AG04449 (cell line): Measurements from ENCODE around the gene UBL7.
"Not testable (repeated sequence)": the region's sequence is repeated elsewhere in the genome, so short reads cannot be mapped to it uniquely, and the experiment has no call there.

Experiments
- CTCF ChIA-PET: fragments of 350-600 bp; formaldehyde crosslinking; extraction: SDS; loops from one replicate; lab custom pipeline; 2021; ENCODE audit warnings: antibody characterized with exemption; lab: Yijun Ruan, JAX
- POLR2A ChIA-PET: fragments of 400-600, 350-600 bp; formaldehyde crosslinking; extraction: SDS; loops from one replicate; lab custom pipeline; 2020; ENCODE audit warnings: antibody characterized with exemption, inconsistent platforms; lab: Yijun Ruan, JAX
- DNase-seq: peaks from one replicate; pipeline ENCODE4 v3.0.0-alpha.2; 2010; ENCODE audit warnings: low read depth, low spot score
- H3K4me3 ChIP-seq: 2 replicates; pipeline ENCODE4 v1.5.1; 2011; ENCODE audit warnings: low read depth, mild to moderate bottlenecking, control low read depth, low read length
- TF ChIP-seq, protein P1 (sequence below): IDR thresholded peaks from one replicate; pipeline ENCODE4 v1.5.1; 2011; ENCODE audit warnings: mild to moderate bottlenecking, moderate library complexity, low read length, control low read depth, inconsistent platforms; ENCODE audit not compliant: insufficient read depth; ENCODE audit errors: missing control alignments

UBL7 gene

DNA sequence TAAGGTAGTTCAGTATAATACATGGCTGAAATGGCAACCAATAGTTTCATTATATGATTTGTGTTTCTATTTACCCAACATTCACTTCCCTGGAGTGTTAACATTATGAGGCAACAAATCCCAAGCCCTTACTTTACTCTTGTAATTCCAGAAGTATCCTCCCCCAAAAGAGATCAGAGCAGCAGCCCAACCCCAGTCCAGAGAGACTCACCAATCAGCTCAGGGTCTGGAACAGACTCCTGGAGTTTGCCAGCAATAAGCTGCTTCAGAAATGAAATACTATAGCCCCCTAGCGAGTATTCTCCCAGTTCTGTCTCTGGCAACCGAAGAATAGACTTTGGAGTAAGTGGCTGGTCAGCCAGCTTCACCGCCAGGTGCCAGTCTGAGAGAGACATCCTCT, 2.5 kb downstream of the UBL7 start:
- ChIA-PET CTCF (interaction anchor here (0.9 to 16.7 kb wide), 3 partner anchors 16 to 83 kb away, joined by 3 to 162 read pairs (median 33); no protein-coding TSS in a partner anchor), POLR2A (interaction anchor here (0.6 kb wide), 1 partner anchor 442 kb away, joined by 3 read pairs; no protein-coding TSS in a partner anchor)
- TF ChIP-seq, protein P1, sequence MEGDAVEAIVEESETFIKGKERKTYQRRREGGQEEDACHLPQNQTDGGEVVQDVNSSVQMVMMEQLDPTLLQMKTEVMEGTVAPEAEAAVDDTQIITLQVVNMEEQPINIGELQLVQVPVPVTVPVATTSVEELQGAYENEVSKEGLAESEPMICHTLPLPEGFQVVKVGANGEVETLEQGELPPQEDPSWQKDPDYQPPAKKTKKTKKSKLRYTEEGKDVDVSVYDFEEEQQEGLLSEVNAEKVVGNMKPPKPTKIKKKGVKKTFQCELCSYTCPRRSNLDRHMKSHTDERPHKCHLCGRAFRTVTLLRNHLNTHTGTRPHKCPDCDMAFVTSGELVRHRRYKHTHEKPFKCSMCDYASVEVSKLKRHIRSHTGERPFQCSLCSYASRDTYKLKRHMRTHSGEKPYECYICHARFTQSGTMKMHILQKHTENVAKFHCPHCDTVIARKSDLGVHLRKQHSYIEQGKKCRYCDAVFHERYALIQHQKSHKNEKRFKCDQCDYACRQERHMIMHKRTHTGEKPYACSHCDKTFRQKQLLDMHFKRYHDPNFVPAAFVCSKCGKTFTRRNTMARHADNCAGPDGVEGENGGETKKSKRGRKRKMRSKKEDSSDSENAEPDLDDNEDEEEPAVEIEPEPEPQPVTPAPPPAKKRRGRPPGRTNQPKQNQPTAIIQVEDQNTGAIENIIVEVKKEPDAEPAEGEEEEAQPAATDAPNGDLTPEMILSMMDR: no peak
- no peak overlapping the region for H3K4me3 ChIP-seq
- DNase-seq: no peak

DNA sequence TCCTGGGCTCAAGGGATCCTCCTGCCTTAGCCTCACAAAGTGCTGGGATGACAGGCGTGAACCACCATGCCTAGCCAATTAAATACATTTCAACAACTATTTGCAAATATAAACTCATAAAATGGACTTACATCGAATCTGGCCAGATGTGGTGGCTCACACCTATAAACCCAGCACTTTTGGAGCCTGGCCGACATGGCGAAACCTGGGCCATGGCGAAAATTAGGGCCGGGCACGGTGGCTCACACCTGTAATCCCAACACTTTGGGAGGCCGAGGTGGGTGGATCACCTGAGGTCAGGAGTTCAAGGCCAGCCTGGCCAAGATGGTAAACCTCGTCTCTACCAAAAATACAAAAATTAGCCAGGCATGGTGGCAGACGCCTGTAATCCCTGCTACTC, 3.9 kb downstream of the UBL7 start:
- POLR2A ChIA-PET, DNase-seq, H3K4me3 ChIP-seq: not testable (repeated sequence)
- CTCF ChIA-PET: interaction anchor here (0.7 to 40.9 kb wide), 7 partner anchors 15 to 312 kb away, joined by 3 to 1700 read pairs (median 4); partner anchors contain the start of gene CYP11A1

DNA sequence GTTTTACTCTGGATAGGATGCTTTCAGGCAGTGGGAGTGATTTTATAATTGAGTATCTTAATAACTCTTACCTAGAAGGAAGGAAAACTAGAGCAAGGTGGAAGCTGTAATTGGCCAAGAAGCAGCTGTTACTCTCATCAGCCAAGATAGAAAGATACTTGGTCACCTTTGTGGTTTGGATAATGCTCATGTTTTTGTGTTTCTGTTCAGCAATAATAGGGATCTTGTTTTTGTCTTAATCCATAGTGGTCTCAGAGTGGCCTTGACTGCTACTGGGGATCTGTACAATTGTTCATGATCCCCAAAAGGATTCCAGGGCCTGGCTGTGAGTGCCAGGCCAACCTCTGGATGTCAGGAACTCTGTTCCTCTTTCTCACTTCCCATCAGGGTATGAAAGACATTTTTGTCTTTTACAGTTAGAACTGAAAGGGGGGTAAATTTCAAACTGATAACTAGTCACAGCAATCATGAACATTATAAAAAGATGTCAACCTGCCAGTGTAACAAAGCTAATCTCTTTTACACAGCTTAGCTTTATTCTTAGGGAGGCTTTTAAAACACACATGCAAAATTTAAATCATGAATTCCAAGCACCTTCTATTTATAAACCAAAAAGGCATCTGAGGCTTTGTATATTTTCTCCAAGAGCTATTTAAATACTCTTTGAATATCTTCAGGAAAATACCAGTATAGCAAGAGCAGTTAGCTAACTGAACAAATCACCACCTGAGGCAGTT, 6.0 kb downstream of the UBL7 start:
- TF ChIP-seq, protein P1: no peak
- no peak for DNase-seq
- ChIA-PET POLR2A (interaction anchor here (0.9 kb wide), 1 partner anchor 21 kb away, joined by 3 read pairs; no protein-coding TSS in a partner anchor), CTCF (interaction anchor here (1.2 to 40.9 kb wide), 4 partner anchors 13 to 177 kb away, joined by 4 to 1700 read pairs (median 84); partner anchors contain the start of gene CYP11A1)
- no peak overlapping the region for H3K4me3 ChIP-seq

DNA sequence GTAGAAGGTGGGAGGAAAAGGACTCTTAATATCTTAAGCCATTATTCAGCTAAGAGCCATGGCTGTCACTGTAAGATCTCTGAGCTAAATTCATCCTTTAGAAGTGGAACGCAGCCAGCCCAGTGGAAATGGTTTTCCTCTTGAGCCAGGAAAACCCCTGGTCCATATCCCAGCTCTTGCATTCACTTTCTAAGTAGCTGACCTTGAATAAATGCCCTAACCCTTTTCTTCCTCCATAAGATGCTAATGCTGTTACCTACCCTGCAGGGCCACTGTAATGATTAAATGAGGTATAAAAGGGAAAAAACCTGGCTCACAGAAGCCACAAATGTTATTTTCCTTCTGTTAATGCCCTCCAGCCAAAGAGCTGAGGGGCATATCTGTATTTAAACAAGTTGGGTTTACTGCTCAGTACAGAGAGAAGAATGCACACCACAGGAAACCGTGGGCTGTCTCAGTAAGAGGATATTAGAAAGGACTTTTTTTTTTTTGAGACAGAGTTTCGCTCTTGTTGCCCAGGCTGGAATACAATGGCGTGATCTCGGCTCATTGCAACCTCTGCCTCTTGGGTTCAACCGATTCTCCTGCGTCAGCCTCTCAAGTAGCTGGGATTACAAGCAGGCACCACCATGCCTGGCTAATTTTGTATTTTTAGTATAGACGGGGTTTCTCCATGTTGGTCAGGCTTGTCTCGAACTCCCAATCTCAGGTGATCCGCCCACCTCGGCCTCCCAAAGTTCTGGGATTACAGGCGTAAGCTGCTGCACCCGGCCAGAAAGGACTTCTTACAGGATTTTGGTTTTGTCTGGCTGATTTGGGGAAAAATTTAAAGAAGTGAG, 6.8 kb downstream of the UBL7 start:
- CTCF ChIA-PET: interaction anchor here (1.2 to 40.9 kb wide), 5 partner anchors 12 to 178 kb away, joined by 3 to 1700 read pairs (median 6); partner anchors contain the start of gene CYP11A1
- TF ChIP-seq, protein P1: no peak
- POLR2A ChIA-PET: interaction anchor here (0.9 kb wide), 1 partner anchor 20 kb away, joined by 3 read pairs; no protein-coding TSS in a partner anchor
- no peak overlapping the region for H3K4me3 ChIP-seq
- DNase-seq: no peak

DNA sequence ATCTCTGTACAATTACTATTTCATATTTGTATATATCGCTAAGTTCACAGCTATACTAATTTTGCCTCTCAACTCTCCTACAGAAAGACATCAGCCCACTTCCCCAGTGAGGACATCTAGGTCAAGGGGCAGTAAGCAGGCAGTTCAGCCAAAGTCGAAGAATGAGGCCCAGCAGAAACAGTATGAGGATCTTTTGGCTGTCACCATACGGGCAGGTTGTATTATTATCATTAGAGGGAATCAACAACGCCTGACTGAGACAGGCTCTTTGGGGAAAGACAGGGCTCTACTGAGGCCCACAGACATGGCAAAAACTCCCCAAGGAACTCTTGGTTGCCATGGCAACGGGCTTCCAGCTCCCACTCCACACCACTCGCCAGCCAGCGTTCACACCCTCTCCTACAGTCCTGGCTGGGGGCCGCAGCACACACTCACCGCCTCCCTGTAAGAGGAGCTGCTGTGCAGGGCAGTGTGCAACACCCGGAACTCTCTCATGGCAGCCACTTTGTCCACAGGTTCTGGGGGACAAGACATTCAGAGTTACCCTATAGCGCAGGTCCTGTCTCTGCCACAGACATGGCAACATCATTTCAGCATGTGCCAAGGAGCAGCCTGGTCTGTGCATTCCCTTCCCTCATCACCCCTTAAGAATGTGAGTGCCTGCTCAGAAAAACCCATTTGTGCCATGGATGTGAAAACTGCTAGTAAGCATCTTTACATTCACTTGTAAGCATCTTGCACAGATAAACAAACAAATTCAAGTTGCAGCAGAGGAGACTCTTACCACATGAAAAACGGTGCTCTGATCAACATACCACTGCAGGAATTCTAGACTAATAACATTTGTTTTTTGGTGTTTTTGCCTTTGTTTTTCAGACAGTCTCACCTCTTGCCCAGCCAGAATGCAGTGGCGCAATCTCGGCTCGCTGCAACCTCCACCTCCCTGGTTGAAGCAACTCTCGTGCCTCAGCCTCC, 8.8 kb downstream of the UBL7 start:
- H3K4me3 ChIP-seq: no peak overlapping the region
- TF ChIP-seq, protein P1: no peak
- ChIA-PET CTCF (interaction anchor here (4.2 to 40.9 kb wide), 3 partner anchors 9 to 70 kb away, joined by 16 to 1700 read pairs (median 162); partner anchors contain the start of genes CYP11A1 and UBL7), POLR2A (no interaction called here)
- no peak for DNase-seq
